ENCODE measurements around the gene TRHDE.
"Not testable (repeated sequence)": the region's sequence is repeated elsewhere in the genome, so short reads cannot be mapped to it uniquely, and the experiment has no call there.

Gene TRHDE

GRCh38 chr12:72535212-72535990, 263.2 kb downstream of the TRHDE start:
- DNase-seq, result no peak

GRCh38 chr12:72540811-72541210, 268.6 kb downstream of the TRHDE start:
- DNase-seq, result no peak

GRCh38 chr12:72543777-72544467, 271.8 kb downstream of the TRHDE start:
- DNase-seq, result no peak

GRCh38 chr12:72546106-72546505, 273.9 kb downstream of the TRHDE start:
- DNase-seq, result no peak

GRCh38 chr12:72547573-72547972, 275.4 kb downstream of the TRHDE start:
- no peak for DNase-seq

- no peak for DNase-seq
These were observed 277.0 kb downstream of the TRHDE start for GRCh38 chr12:72549184-72549583.

GRCh38 chr12:72560003-72560769, 288.0 kb downstream of the TRHDE start:
- DNase-seq, result no peak

DNA sequence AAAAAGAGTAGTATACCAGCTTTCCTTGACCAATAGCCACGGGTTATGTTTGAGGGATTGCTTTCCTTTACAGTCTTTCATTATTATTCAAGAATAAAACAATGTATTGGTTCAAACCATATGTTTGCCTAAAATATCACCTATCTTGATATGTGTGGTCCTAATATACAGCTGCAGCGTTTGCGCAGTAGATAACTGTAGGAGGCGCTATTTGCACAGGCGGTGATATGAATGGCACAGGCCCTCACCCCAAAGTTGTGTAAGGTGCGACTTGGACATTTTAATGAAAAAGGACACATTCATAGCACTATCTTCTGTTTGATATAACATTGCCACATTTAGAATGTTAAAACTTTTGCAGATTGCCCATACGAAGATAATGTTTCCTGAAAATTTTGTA, 298.4 kb downstream of the TRHDE start:
- DNase-seq, result no peak

GRCh38 chr12:72574138-72574537, 302.0 kb downstream of the TRHDE start:
- DNase-seq, result no peak

DNA sequence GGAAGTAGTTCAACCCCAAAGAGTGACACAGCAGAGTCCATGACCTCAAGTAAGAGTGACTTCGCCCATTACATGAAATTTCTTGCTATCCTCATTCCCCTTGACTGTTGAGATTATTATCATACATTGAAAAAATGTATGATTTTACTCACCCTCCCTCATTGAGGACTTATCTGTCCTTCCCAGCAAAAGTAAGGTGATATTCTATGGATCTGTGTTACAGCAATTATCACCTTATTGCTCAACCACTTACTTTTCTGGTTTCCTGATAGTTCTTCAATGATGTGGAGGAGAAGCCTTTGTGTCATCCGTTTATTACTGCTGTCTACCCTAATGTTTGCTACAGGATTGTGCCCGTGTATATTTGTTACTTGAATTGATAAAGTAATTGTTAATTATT, 306.2 kb downstream of the TRHDE start:
- DNase-seq, result no peak

- DNase-seq, result no peak
These were observed 314.3 kb downstream of the TRHDE start for GRCh38 chr12:72586456-72586855.

- no peak for DNase-seq
These were observed 330.4 kb downstream of the TRHDE start for GRCh38 chr12:72602581-72602980.

- no peak for DNase-seq
These were observed 333.8 kb downstream of the TRHDE start for GRCh38 chr12:72605975-72606374.

DNA sequence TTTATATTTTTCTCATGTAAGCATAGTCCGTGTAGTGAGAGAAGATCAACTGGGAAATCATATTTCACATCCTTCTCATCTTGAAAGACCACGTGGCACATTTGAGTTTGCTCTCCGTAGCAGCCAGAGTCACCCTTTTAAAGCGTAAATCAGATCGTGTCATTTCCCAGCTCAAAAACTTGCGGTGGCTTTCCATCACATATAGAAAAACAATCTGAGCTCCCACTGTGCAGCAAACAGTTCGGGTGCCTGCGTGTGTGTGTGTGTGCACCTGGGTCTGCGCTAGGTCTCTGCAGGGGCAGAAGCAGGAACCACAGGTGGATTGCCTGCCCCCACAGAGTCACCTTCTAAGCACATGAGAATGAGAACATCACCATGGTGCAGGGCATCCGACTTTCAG, 338.2 kb downstream of the TRHDE start:
- no peak for DNase-seq

- no peak for DNase-seq
These were observed 338.7 kb downstream of the TRHDE start for GRCh38 chr12:72610854-72611358.

- no peak for DNase-seq
These were observed 340.0 kb downstream of the TRHDE start for GRCh38 chr12:72612171-72612570.

GRCh38 chr12:72618764-72619163, 346.6 kb downstream of the TRHDE start:
- DNase-seq, result no peak

DNA sequence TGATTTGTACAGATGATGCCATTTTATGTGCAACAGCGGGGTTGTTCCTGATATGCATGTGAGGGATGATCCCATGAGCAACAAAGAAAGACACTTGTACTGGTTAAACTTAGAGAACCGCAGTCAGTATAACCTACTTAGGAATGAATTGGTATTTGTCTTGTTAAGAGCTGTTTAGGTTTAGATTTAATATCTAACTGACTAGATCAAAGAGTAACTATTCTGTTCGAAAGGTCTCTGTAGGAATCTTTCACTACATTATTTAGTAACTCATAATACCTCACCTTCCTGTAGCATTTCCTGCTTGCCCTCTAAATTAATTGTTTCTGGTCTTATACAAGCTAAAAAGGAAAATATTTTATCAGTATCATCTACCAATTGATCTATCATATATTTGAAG, 350.4 kb downstream of the TRHDE start:
- no peak for DNase-seq

DNA sequence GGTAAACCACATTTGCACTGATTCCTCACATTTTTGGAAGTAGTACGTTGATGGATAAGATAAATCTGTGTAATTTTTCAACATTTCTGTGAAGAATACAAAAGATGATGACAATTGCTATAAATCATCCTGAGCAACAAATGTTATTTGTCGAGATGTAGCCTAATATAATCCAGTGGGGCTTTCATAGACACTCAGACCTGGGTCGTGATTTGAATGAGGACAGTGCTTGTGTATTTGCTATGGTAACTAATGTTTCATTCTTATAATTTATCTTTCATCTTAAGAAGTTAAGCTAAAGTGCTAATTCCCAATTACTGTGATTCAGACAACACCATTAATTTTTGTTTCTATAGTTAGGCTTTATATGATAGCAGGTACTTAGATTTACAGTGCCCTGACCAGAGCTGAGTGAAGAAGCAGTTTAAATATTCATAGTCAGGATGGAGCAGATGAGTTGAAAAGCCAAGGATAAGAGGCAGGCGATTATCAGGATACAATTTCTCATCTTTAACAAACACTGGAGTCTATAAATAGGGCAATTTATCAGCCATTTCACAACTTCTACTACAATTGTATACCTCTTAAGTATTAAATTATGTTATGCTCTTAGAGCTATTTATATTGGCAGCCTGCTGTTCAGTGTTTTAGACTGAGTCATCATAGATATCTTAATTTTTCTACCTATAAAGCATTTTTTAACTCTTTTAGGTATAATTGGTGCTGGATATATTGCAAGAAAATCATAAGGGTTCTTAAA, 359.9 kb downstream of the TRHDE start:
- no peak for DNase-seq

DNA sequence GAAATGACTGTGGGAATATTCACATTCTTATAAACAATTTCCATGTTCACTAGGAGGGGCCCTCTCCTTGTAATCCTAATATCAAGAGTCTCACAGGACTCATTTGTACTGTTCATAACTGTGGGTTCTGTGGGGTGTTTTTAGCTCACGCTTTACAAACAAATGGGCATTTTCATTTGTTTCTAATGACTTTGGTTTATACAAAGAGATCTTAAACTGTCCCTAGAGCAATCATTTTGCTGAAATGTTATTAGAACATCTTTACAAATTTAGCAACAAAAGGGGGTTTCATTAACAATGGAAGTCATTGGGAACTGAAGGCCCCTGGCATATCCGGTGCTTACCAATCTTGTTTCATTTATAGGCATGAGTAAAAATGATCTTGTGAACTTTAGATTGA, 370.5 kb downstream of the TRHDE start:
- no peak for DNase-seq

- no peak for DNase-seq
These were observed 375.0 kb downstream of the TRHDE start for GRCh38 chr12:72647139-72647538.

- DNase-seq, result no peak
These were observed 386.4 kb downstream of the TRHDE start for GRCh38 chr12:72658615-72659014.

DNA sequence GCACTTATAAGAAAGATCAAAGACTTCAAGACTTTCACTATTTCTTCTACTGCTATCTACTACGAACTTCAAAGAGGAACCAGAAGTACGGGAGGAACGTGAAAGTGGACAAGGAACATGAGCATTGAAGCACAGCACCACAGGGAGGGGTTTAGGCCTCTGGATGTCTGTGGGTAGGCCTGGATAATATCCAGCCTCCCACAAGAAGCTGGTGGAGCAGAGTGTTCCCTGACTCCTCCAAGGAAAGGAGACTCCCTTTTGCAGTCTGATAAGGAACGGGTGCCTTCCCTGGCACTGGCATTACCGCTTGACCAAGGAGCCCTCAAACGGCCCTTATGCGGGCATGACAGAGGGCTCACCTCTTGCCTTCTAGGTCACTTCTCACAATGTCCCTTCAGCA, 388.0 kb downstream of the TRHDE start:
- not testable (repeated sequence) for DNase-seq
